Measurements from ENCODE around the gene TREML2.

Gene TREML2

DNA sequence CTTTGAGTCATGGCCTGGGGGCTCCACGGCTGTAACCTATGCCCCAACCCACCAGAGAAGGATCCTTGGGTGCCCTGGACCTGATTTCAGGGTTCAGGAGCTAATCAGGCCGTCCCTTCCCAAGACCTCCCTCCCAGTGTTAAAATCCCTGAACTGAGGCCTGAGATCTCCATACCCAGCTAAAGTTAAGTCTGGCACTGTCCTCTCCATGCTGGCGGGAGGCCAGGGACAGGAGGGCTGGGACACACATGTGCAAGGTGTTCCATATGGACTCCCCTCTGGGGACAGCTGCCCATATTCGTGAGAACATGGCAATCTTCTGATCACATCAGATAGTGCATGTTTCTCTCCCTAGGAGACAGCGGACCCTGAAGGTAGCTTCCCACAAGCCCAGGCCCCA is 15.7 kb upstream of the TREML2 start:
- H4K20me1 ChIP-seq (ENCODE audit: insufficient read depth, low read length): no peaks in the 10 kb centered on the region
- H3K27me3 ChIP-seq (ENCODE audit: insufficient read depth, low read length): no peaks in the 10 kb centered on the region
- no peaks in the 10 kb centered on the region for H3K4me1 ChIP-seq (ENCODE audit: insufficient read depth, low read length, severe bottlenecking)
- H3K9ac ChIP-seq (ENCODE audit: low read length): no peak overlapping the region
- H3K4me2 ChIP-seq (ENCODE audit: low read length): no peak overlapping the region
- no peaks in the 10 kb centered on the region for H3K9me2 ChIP-seq (ENCODE audit: low read depth, low read length)
- H3K4me3 ChIP-seq (ENCODE audit: low read depth, low read length, poor library complexity, severe bottlenecking): no peak overlapping the region
- H3K36me3 ChIP-seq (ENCODE audit: insufficient read depth, low read length): no peaks in the 10 kb centered on the region
- no peaks in the 10 kb centered on the region for H3K79me2 ChIP-seq (ENCODE audit: insufficient read depth, low read length)
- TF ChIP-seq EZH2 (IDR thresholded peaks at IDR 0.05; ENCODE audit: borderline replicate concordance, low read length): no peak
- TF ChIP-seq, protein P1, sequence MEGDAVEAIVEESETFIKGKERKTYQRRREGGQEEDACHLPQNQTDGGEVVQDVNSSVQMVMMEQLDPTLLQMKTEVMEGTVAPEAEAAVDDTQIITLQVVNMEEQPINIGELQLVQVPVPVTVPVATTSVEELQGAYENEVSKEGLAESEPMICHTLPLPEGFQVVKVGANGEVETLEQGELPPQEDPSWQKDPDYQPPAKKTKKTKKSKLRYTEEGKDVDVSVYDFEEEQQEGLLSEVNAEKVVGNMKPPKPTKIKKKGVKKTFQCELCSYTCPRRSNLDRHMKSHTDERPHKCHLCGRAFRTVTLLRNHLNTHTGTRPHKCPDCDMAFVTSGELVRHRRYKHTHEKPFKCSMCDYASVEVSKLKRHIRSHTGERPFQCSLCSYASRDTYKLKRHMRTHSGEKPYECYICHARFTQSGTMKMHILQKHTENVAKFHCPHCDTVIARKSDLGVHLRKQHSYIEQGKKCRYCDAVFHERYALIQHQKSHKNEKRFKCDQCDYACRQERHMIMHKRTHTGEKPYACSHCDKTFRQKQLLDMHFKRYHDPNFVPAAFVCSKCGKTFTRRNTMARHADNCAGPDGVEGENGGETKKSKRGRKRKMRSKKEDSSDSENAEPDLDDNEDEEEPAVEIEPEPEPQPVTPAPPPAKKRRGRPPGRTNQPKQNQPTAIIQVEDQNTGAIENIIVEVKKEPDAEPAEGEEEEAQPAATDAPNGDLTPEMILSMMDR (IDR thresholded peaks at IDR 0.05; ENCODE audit: low read length): no peak
- H3K27ac ChIP-seq (ENCODE audit: low read depth, low read length, poor library complexity, severe bottlenecking): no peak overlapping the region
- no peaks in the 10 kb centered on the region for H3F3A ChIP-seq (ENCODE audit: insufficient read depth, low read length)
- H2AFZ ChIP-seq (ENCODE audit: low read length): no peak overlapping the region
- no peaks in the 10 kb centered on the region for H3K9me3 ChIP-seq (ENCODE audit: low read length)

- Histone ChIP-seq H3K4me3 (ENCODE audit: low read depth, low read length, poor library complexity, severe bottlenecking) (no peak overlapping the region), H2AFZ (ENCODE audit: low read length) (no peak overlapping the region), H3K9ac (ENCODE audit: low read length) (no peak overlapping the region), H3K36me3 (ENCODE audit: insufficient read depth, low read length) (no peaks in the 10 kb centered on the region), H3K4me2 (ENCODE audit: low read length) (no peak overlapping the region), H3K4me1 (ENCODE audit: insufficient read depth, low read length, severe bottlenecking) (no peaks in the 10 kb centered on the region), H3K27ac (ENCODE audit: low read depth, low read length, poor library complexity, severe bottlenecking) (no peak overlapping the region), H3K79me2 (ENCODE audit: insufficient read depth, low read length) (no peaks in the 10 kb centered on the region), H3F3A (ENCODE audit: insufficient read depth, low read length) (no peaks in the 10 kb centered on the region), H4K20me1 (ENCODE audit: insufficient read depth, low read length) (no peaks in the 10 kb centered on the region), H3K9me3 (ENCODE audit: low read length) (no peaks in the 10 kb centered on the region), H3K27me3 (ENCODE audit: insufficient read depth, low read length) (no peaks in the 10 kb centered on the region), H3K9me2 (ENCODE audit: low read depth, low read length) (no peaks in the 10 kb centered on the region)
- no peak for TF ChIP-seq EZH2 (IDR thresholded peaks at IDR 0.05; ENCODE audit: borderline replicate concordance, low read length)
- TF ChIP-seq, protein P1 (IDR thresholded peaks at IDR 0.05; ENCODE audit: low read length): no peak
Observed at GRCh38 chr6:41215777-41216176, 14.8 kb upstream of the TREML2 start.

GRCh38 chr6:41214559-41215238 is 13.8 kb upstream of the TREML2 start:
- H3K27me3 ChIP-seq (ENCODE audit: insufficient read depth, low read length): no peaks in the 10 kb centered on the region
- H3K9me2 ChIP-seq (ENCODE audit: low read depth, low read length): no peaks in the 10 kb centered on the region
- TF ChIP-seq, protein P1 (IDR thresholded peaks at IDR 0.05; ENCODE audit: low read length): no peak
- no peak for TF ChIP-seq EZH2 (IDR thresholded peaks at IDR 0.05; ENCODE audit: borderline replicate concordance, low read length)
- H3F3A ChIP-seq (ENCODE audit: insufficient read depth, low read length): no peaks in the 10 kb centered on the region
- no peak overlapping the region for H3K4me2 ChIP-seq (ENCODE audit: low read length)
- no peaks in the 10 kb centered on the region for H3K4me1 ChIP-seq (ENCODE audit: insufficient read depth, low read length, severe bottlenecking)
- no peak overlapping the region for H3K27ac ChIP-seq (ENCODE audit: low read depth, low read length, poor library complexity, severe bottlenecking)
- H4K20me1 ChIP-seq (ENCODE audit: insufficient read depth, low read length): no peaks in the 10 kb centered on the region
- H3K9me3 ChIP-seq (ENCODE audit: low read length): no peaks in the 10 kb centered on the region
- H3K9ac ChIP-seq (ENCODE audit: low read length): no peak overlapping the region
- no peaks in the 10 kb centered on the region for H3K79me2 ChIP-seq (ENCODE audit: insufficient read depth, low read length)
- H2AFZ ChIP-seq (ENCODE audit: low read length): no peak overlapping the region
- no peak overlapping the region for H3K4me3 ChIP-seq (ENCODE audit: low read depth, low read length, poor library complexity, severe bottlenecking)
- no peaks in the 10 kb centered on the region for H3K36me3 ChIP-seq (ENCODE audit: insufficient read depth, low read length)
